ENCODE measurements around the gene SELENOH. TPM values are rescaled to one million over a fixed set of nuclear protein-coding genes. Genes with fewer than 3 reads are reported as not detected.

Gene SELENOH
- total RNA-seq, 1 experiment from 2014 or later = 306 TPM

DNA sequence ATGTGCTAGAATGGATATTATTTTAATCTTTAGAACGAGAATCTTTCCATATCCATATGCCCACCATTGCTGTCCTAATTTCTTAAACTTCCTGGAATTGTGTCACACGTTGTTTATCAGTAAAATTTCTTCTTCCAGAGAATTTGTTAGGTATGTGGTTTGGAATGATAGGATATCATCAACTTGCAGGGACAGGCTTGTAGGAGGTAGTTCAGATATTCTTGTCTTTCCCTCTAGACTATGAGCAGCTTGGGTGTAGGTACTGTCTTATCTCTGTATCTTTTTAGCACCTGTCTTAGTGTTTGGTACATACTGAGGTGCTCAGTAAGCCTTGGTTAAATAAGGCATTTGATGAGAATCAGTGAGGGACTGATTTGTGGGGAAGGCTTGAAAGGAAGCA lies 23.7 kb downstream of the SELENOH start:
- no peak overlapping the region for H2AFZ ChIP-seq (ENCODE audit: low read length)
- no peaks in the 10 kb centered on the region for H3K27me3 ChIP-seq (ENCODE audit: low read length)
- H3K9me2 ChIP-seq (replicated peaks; ENCODE audit: low read length) = no peaks in the 10 kb centered on the region
- peaks cover 26% of the 10 kb centered on the region for H3K4me1 ChIP-seq (ENCODE audit: insufficient read depth, low read length)
- no peak overlapping the region for H3K27ac ChIP-seq (ENCODE audit: low read length)
- BruUV-seq (replicated peaks) = no TSS peak
- peak overlapping the region; percentile 91; the same call in 1 of the 2 replicates for H3K9ac ChIP-seq (ENCODE audit: low read length)
- H3K9me3 ChIP-seq (ENCODE audit: low read length) = no peaks in the 10 kb centered on the region
- no peaks in the 10 kb centered on the region for H3F3A ChIP-seq (ENCODE audit: low read length, unreplicated experiment)
- intact Hi-C loops (cut with micrococcal nuclease) = loop anchor here (5.0 kb wide), 2 partner anchors 627 to 747 kb away; no protein-coding TSS in a partner anchor
- H3K36me3 ChIP-seq (ENCODE audit: low read depth, low read length) = no peaks in the 10 kb centered on the region; the same call in 1 of the 2 replicates
- peak overlapping the region; percentile 79 for H3K4me3 ChIP-seq (ENCODE audit: low read length)
- DNase-seq (no peak), ATAC-seq (no peak)
- peaks cover 52% of the 10 kb centered on the region for H4K20me1 ChIP-seq (ENCODE audit: low read length)
- TF ChIP-seq, protein P1, sequence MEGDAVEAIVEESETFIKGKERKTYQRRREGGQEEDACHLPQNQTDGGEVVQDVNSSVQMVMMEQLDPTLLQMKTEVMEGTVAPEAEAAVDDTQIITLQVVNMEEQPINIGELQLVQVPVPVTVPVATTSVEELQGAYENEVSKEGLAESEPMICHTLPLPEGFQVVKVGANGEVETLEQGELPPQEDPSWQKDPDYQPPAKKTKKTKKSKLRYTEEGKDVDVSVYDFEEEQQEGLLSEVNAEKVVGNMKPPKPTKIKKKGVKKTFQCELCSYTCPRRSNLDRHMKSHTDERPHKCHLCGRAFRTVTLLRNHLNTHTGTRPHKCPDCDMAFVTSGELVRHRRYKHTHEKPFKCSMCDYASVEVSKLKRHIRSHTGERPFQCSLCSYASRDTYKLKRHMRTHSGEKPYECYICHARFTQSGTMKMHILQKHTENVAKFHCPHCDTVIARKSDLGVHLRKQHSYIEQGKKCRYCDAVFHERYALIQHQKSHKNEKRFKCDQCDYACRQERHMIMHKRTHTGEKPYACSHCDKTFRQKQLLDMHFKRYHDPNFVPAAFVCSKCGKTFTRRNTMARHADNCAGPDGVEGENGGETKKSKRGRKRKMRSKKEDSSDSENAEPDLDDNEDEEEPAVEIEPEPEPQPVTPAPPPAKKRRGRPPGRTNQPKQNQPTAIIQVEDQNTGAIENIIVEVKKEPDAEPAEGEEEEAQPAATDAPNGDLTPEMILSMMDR (conservative IDR thresholded peaks at IDR 0.05; ENCODE audit: low read depth, low read length) = no peak
- TF ChIP-seq EZH2 (IDR thresholded peaks at IDR 0.05; ENCODE audit: low read length, unreplicated experiment) (no peak), EZH2phosphoT487 (IDR thresholded peaks at IDR 0.05; ENCODE audit: borderline replicate concordance, low read length) (no peak)
- ChIA-PET POLR2A (ENCODE audit: unreplicated experiment) (interaction anchor here (0.5 kb wide), 1 partner anchor 23 kb away, joined by 3 read pairs; the partner anchor contains the start of gene SELENOH), CTCF (no interaction called here)
- peaks cover 84% of the 10 kb centered on the region for H3K79me2 ChIP-seq (ENCODE audit: low read length)
- peak overlapping the region; percentile 84 for H3K4me2 ChIP-seq (ENCODE audit: low read length)

DNA sequence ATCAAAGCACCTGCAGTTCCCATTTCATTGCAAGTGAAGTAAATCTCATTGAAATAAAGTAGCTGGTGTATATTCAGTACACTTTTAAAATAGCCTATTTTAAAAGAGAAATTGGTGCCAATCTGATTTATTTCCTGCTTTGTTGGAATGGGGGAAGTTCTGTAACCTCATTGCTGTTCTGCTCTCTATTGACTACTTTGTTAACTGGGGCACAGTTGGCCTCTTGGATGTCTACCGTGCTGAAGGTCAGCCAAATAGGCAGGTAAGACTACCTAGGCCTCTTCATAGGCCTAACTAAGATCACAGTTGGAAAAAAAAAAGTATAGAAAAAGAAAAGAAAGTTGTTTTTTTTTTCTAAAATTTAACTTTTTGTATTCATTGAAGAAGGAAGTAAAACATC lies 29.5 kb downstream of the SELENOH start:
- H3K27ac ChIP-seq (ENCODE audit: low read length) = no peak overlapping the region
- TF ChIP-seq EZH2phosphoT487 (IDR thresholded peaks at IDR 0.05; ENCODE audit: borderline replicate concordance, low read length) = no peak
- H3K79me2 ChIP-seq (ENCODE audit: low read length) = peaks cover 100% of the 10 kb centered on the region
- no peaks in the 10 kb centered on the region for H3K27me3 ChIP-seq (ENCODE audit: low read length)
- no peak overlapping the region for H3K9ac ChIP-seq (ENCODE audit: low read length)
- H3K4me1 ChIP-seq (ENCODE audit: insufficient read depth, low read length) = peaks cover 50% of the 10 kb centered on the region
- H3K9me3 ChIP-seq (ENCODE audit: low read length) = no peaks in the 10 kb centered on the region
- intact Hi-C loops (cut with micrococcal nuclease) = no loop called here
- no peak overlapping the region for H3K4me3 ChIP-seq (ENCODE audit: low read length)
- H3K9me2 ChIP-seq (replicated peaks; ENCODE audit: low read length) = no peaks in the 10 kb centered on the region
- H3K36me3 ChIP-seq (ENCODE audit: low read depth, low read length) = no peaks in the 10 kb centered on the region
- no peak for ATAC-seq
- peaks cover 25% of the 10 kb centered on the region; the same call in 1 of the 2 replicates for H4K20me1 ChIP-seq (ENCODE audit: low read length)
- no TSS peak for BruUV-seq (replicated peaks)
- no peak overlapping the region for H3K4me2 ChIP-seq (ENCODE audit: low read length)
- ChIA-PET CTCF (no interaction called here), POLR2A (ENCODE audit: unreplicated experiment) (no interaction called here)
- H2AFZ ChIP-seq (ENCODE audit: low read length) = no peak overlapping the region
- DNase-seq = no peak
- no peaks in the 10 kb centered on the region for H3F3A ChIP-seq (ENCODE audit: low read length, unreplicated experiment)

DNA sequence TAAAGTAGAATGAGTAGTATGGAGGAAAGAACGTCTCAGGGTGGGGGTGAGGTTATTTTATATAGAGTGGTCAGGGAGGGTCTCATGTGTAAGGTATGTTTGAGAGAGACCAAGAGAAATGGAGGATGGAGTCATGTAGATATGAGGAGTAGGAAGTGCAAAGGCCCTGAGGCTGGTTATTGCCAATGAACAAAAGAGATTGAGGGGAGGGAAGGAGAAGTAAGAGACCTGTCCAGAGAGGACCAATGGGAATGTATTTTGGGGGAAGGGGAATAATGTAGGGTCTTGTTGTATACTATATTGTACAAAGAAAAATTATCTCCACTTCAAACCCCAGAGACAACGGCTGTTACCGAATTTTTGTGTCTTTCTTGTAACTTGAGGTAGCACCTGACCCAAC lies 30.1 kb downstream of the SELENOH start:
- Histone ChIP-seq H3K27ac (ENCODE audit: low read length) (peak overlapping the region; percentile 60; the same call in 1 of the 2 replicates), H3K9me3 (ENCODE audit: low read length) (no peaks in the 10 kb centered on the region), H2AFZ (ENCODE audit: low read length) (no peak overlapping the region), H3K79me2 (ENCODE audit: low read length) (peaks cover 100% of the 10 kb centered on the region), H3K27me3 (ENCODE audit: low read length) (no peaks in the 10 kb centered on the region), H4K20me1 (ENCODE audit: low read length) (peaks cover 27% of the 10 kb centered on the region; the same call in 1 of the 2 replicates), H3F3A (ENCODE audit: low read length, unreplicated experiment) (no peaks in the 10 kb centered on the region), H3K36me3 (ENCODE audit: low read depth, low read length) (no peaks in the 10 kb centered on the region), H3K9me2 (replicated peaks; ENCODE audit: low read length) (no peaks in the 10 kb centered on the region), H3K4me1 (ENCODE audit: insufficient read depth, low read length) (peaks cover 52% of the 10 kb centered on the region), H3K4me2 (ENCODE audit: low read length) (peak overlapping the region; percentile 69), H3K4me3 (ENCODE audit: low read length) (no peak overlapping the region), H3K9ac (ENCODE audit: low read length) (no peak overlapping the region)
- intact Hi-C loops (cut with micrococcal nuclease) = no loop called here
- ATAC-seq (no peak), DNase-seq (no peak)
- TF ChIP-seq, protein P1 (conservative IDR thresholded peaks at IDR 0.05; ENCODE audit: low read depth, low read length) = no peak
- TF ChIP-seq EZH2 (IDR thresholded peaks at IDR 0.05; ENCODE audit: low read length, unreplicated experiment) (no peak), EZH2phosphoT487 (IDR thresholded peaks at IDR 0.05; ENCODE audit: borderline replicate concordance, low read length) (no peak)
- no TSS peak for BruUV-seq (replicated peaks)
- ChIA-PET CTCF (interaction anchor here (0.6 to 1.1 kb wide), 2 partner anchors 10 to 29 kb away, joined by 3 to 8 read pairs; no protein-coding TSS in a partner anchor), POLR2A (ENCODE audit: unreplicated experiment) (interaction anchor here (0.6 kb wide), 1 partner anchor 793 kb away, joined by 8 read pairs; no protein-coding TSS in a partner anchor)

All from PC-3 (cell line).